Measurements from ENCODE around the gene KCNJ6.
A peak's percentile ranks its signal among the peaks of the same experiment; 100 is the strongest.

The KCNJ6 gene

GRCh38 chr21:37565530-37566223 is 350.6 kb downstream of the KCNJ6 start:
- no peak for DNase-seq (ENCODE audit: low spot score)

GRCh38 chr21:37564924-37565529 is 351.2 kb downstream of the KCNJ6 start:
- DNase-seq (ENCODE audit: low spot score): no peak

- peak; percentile 88 for DNase-seq (ENCODE audit: low spot score)
Observed at GRCh38 chr21:37564341-37564923, 351.8 kb downstream of the KCNJ6 start.

- DNase-seq (ENCODE audit: low spot score): peak; percentile 95
Observed at GRCh38 chr21:37563641-37564340, 352.5 kb downstream of the KCNJ6 start.

GRCh38 chr21:37562920-37563640 is 353.2 kb downstream of the KCNJ6 start:
- no peak for DNase-seq (ENCODE audit: low spot score)

- no peak for DNase-seq (ENCODE audit: low spot score)
Observed at GRCh38 chr21:37561941-37562919, 354.0 kb downstream of the KCNJ6 start.

GRCh38 chr21:37561506-37561905 is 354.8 kb downstream of the KCNJ6 start:
- DNase-seq (ENCODE audit: low spot score): no peak

- no peak for DNase-seq (ENCODE audit: low spot score)
Observed at GRCh38 chr21:37560385-37560784, 355.9 kb downstream of the KCNJ6 start.

- no peak for DNase-seq (ENCODE audit: low spot score)
Observed at GRCh38 chr21:37558676-37559211, 357.5 kb downstream of the KCNJ6 start.

All from hematopoietic multipotent progenitor cell treated with erythropoietin and hydrocortisone succinate and interleukin-3 and kit ligand, for 15 days (in vitro differentiated cells).